ENCODE results near the gene ASIC5. TPM values are rescaled to one million over a fixed set of nuclear protein-coding genes. Genes with fewer than 3 reads are reported as not detected.

ASIC5 gene
- polyA plus RNA-seq, 3 donors: not detected

GRCh38 chr4:155877971-155878370 lies 11.9 kb upstream of the ASIC5 start:
- H3K4me3 ChIP-seq (replicated peaks in 1 of 3; ENCODE audit: low read depth in 2 of 3, low read length in 3 of 3): no peak overlapping the region
- Mint-ChIP-seq H3K36me3 (no peaks in the 10 kb centered on the region), H3K27ac (no peak overlapping the region), H3K4me1 (no peaks in the 10 kb centered on the region), H3K4me3 (no peak overlapping the region), H3K9me3 (peaks cover under 1 to 24% (median 11%) of the 10 kb centered on the region in 7 donors), H3K27me3 (ENCODE audit: low read depth in 3 of 3) (peaks cover 0 to 2% (median 0%) of the 10 kb centered on the region in 3 donors)
- no peak for TF ChIP-seq CTCF (IDR thresholded peaks at IDR 0.05)
- DNase-seq: no peak
- no peaks in the 10 kb centered on the region for H3K4me1 ChIP-seq (ENCODE audit: control insufficient read depth in 1 of 2, insufficient read depth in 2 of 2, low read length in 2 of 2)
- H3K27ac ChIP-seq (ENCODE audit: low read depth in 1 of 2, low read length in 2 of 2): no peak overlapping the region
- no peaks in the 10 kb centered on the region for H3K27me3 ChIP-seq (ENCODE audit: control insufficient read depth in 2 of 2, insufficient read depth in 2 of 2, low read length in 2 of 2)
- H2AFZ ChIP-seq (ENCODE audit: insufficient read depth, low read depth, low read length, poor library complexity, severe bottlenecking): no peak overlapping the region
- peaks cover 3 to 6% of the 10 kb centered on the region in 2 donors for H3K9me3 ChIP-seq (replicated peaks in 1 of 2; ENCODE audit: control insufficient read depth in 1 of 2, insufficient read depth in 1 of 2, low read length in 2 of 2)
- H4K20me1 ChIP-seq (ENCODE audit: insufficient read depth, low read length): no peaks in the 10 kb centered on the region
- H3K9ac ChIP-seq (ENCODE audit: insufficient read depth, low read length, poor library complexity, severe bottlenecking): no peak overlapping the region
- H3K79me2 ChIP-seq (ENCODE audit: insufficient read depth, low read length): no peaks in the 10 kb centered on the region
- 100% methylated on average over 1 of the region's 4 CpGs for WGBS (ENCODE audit: insufficient coverage)
- intact Hi-C loops (cut with micrococcal nuclease): no loop called here
- no peak overlapping the region for H3K4me2 ChIP-seq (replicated peaks; ENCODE audit: extremely low read depth, low read length, poor library complexity, severe bottlenecking)
- no peaks in the 10 kb centered on the region for H3K36me3 ChIP-seq (replicated peaks in 1 of 2; ENCODE audit: control insufficient read depth in 1 of 2, insufficient read depth in 2 of 2, low read length in 2 of 2)

- Histone ChIP-seq H3K4me1 (ENCODE audit: control insufficient read depth in 1 of 2, insufficient read depth in 2 of 2, low read length in 2 of 2) (no peaks in the 10 kb centered on the region), H3K27me3 (ENCODE audit: control insufficient read depth in 2 of 2, insufficient read depth in 2 of 2, low read length in 2 of 2) (no peaks in the 10 kb centered on the region), H3K79me2 (ENCODE audit: insufficient read depth, low read length) (no peaks in the 10 kb centered on the region), H3K9ac (ENCODE audit: insufficient read depth, low read length, poor library complexity, severe bottlenecking) (no peak overlapping the region), H3K4me3 (replicated peaks in 1 of 3; ENCODE audit: low read depth in 2 of 3, low read length in 3 of 3) (no peak overlapping the region), H3K9me3 (replicated peaks in 1 of 2; ENCODE audit: control insufficient read depth in 1 of 2, insufficient read depth in 1 of 2, low read length in 2 of 2) (peaks cover 6 to 7% of the 10 kb centered on the region in 2 donors), H3K36me3 (replicated peaks in 1 of 2; ENCODE audit: control insufficient read depth in 1 of 2, insufficient read depth in 2 of 2, low read length in 2 of 2) (no peaks in the 10 kb centered on the region), H2AFZ (ENCODE audit: insufficient read depth, low read depth, low read length, poor library complexity, severe bottlenecking) (no peak overlapping the region), H4K20me1 (ENCODE audit: insufficient read depth, low read length) (no peaks in the 10 kb centered on the region), H3K27ac (ENCODE audit: low read depth in 1 of 2, low read length in 2 of 2) (no peak overlapping the region), H3K4me2 (replicated peaks; ENCODE audit: extremely low read depth, low read length, poor library complexity, severe bottlenecking) (no peak overlapping the region)
- H3K9me3 Mint-ChIP-seq: peaks cover 2 to 34% (median 13%) of the 10 kb centered on the region in 7 donors
- no peaks in the 10 kb centered on the region for H3K36me3 Mint-ChIP-seq
- peaks cover 0 to 2% (median 0%) of the 10 kb centered on the region in 3 donors for H3K27me3 Mint-ChIP-seq (ENCODE audit: low read depth in 3 of 3)
- no peak overlapping the region for H3K27ac Mint-ChIP-seq
- TF ChIP-seq CTCF (IDR thresholded peaks at IDR 0.05): no peak
- WGBS (ENCODE audit: insufficient coverage): 60% methylated on average over 1 of the region's 1 CpG
- H3K4me1 Mint-ChIP-seq: no peaks in the 10 kb centered on the region
- no peak for DNase-seq
- intact Hi-C loops (cut with micrococcal nuclease): no loop called here
- H3K4me3 Mint-ChIP-seq: no peak overlapping the region
Measured at GRCh38 chr4:155875878-155876277, 9.8 kb upstream of the ASIC5 start.
